HG02678 (cell line): ENCODE results near the gene SPIN1.

Experiments used
- ATAC-seq: cut with Tn5 transposase; IDR thresholded peaks from one replicate; pipeline ENCODE4 v1.9.1; 2021; ENCODE audit warnings: mild to moderate bottlenecking, moderate library complexity; ENCODE audit not compliant: unreplicated experiment

SPIN1 gene

DNA sequence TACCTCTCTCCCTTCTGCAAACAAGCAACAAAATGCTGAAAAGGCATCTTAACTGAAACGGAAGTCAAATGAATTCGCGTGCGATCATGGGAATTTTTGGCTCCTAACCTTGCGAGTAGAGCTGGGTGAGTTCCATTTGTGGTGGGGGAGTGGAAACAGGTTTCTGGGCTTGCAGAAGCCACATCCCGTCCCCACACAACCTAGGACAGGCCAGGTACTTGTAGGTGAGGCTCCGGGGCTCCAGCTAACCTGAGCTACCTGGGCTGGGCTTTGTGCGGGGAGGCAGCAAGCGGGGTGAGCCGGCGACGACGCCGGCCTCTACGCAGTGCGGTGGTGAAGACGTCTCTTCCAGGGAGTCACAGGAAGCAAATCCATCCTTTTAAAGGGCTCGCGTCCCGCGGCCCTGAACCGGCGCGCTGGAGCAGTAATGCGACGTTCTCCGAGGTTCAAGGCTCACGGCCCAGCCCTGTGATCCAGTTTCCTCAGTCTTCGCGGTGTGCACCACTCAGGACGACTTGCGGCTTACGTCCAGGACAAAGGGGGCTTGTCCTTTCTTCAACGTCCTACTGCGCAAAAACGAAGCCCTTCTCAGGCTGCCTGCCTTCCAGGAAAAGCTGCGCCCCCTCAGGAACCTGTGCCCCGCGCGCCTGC is 567 bp upstream of the SPIN1 start:
- ATAC-seq: peak; percentile 4

DNA sequence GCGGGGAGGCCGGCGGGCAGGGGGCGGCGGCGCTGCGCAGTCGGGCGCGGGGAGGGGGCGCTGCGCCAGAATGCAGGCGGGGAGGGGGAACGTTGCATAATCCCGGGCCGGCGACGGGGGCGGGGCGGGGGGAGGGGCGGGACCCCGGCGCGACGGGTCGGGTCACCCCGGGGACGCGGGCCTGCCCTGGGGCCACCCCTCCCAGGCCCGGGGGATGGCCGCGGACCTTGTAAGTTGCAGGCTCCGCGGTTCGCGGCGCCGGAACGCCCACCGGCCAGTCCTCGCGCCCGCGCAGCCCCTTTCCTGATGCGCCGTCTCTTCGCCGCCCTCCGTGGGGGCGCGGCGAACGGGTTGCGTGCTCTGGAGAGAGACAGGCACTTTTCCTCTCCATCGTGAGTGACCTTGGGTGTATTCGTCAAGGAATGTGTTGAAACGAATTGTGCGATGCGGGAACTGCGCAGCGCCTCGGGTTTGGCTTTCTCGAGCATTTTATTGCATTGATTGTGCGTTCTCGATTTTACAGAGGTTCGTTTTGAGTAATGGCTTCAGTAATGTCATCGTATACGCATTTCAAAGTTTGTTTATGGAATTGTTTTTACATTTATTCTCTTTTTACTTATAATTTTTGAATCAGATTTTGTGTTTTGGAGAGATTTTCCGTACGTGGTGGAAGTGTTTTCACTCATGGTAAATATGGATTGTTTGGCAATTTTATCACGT is 802 bp downstream of the SPIN1 start:
- ATAC-seq: peak; percentile 32

DNA sequence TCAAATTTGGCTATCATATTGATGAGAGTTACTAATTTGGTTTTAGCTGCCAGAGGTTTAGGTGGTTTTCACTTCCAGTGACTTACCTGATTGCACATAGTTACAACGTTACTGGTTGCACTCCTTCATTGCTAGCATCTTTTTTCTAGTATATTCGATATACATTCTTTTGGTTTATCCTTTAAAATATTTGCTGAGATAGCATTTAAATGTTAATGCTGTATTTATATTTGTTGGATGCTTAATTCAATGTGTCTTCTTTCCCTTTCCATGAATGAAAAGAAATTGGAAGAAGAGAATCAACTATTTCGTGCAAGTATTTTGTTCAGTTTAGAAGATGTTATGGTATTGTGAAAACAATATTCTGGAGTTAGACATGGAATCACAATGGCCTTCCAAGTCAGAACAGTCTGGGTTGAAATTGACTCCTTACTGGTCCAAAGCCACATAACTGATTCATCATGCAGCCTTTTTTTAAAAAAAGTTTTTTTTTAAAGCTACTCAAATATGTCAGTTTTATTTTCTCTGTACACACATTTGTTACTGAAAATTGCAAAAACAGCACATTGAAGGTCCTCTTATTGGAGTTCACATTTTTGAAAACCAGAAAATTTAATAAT is 2.2 kb downstream of the SPIN1 start:
- no peak for ATAC-seq

DNA sequence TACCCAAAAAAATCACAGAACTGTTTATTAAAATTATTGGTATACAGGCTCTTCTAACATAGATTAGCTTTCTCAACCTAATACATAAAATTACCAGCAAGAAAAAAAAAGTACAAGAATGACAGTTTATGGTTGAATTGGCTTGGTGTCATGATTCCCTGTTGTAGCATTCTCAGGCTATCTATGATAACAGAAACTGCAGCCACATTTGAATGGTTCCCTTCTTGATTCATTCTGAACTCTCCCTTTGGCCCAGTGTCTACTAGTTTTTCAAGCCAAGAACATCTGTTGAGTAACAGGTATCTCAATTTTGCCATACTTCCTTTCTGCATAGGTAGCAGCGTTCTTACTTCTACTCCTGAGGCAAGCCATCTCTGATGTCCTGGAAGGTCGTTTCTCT is 3.0 kb downstream of the SPIN1 start:
- no peak for ATAC-seq

DNA sequence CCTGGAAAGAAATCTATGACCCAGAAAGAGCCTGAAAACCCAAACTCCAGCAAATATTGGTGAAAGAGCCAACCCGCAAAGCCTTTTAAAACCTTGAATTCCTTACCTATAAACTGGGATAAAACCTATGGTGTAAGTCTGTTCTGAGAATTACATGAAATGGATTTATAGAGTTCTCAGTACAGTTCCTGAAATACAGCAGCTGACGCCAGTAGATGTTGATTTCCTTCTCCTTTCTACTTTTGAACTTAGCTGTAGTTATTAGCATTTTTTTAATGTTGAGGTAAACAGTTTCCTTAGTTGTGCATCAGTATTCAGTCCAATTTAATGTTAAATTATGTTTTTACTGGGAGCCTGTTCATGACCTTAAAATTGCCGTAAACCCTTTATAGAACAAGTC is 3.7 kb downstream of the SPIN1 start:
- ATAC-seq: no peak

DNA sequence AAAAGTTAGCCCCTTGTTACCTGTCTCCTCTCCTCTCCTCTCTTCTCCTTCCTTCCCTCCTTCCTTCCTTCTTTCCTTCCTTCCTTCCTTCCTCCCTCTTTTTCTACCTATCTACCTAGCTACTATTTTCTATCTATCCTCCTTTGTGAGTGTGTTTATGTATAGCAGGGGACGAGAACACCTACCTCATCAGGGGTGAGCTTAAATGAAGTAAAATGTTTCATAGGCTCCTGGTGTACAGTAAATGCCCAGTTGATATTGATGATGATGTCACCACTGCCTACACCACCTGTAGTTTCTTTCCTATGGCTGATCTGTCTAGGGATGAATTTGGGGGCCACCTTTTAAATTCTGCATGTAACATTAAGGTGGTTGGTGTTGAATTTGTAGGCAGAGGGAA is 4.3 kb downstream of the SPIN1 start:
- no peak for ATAC-seq

DNA sequence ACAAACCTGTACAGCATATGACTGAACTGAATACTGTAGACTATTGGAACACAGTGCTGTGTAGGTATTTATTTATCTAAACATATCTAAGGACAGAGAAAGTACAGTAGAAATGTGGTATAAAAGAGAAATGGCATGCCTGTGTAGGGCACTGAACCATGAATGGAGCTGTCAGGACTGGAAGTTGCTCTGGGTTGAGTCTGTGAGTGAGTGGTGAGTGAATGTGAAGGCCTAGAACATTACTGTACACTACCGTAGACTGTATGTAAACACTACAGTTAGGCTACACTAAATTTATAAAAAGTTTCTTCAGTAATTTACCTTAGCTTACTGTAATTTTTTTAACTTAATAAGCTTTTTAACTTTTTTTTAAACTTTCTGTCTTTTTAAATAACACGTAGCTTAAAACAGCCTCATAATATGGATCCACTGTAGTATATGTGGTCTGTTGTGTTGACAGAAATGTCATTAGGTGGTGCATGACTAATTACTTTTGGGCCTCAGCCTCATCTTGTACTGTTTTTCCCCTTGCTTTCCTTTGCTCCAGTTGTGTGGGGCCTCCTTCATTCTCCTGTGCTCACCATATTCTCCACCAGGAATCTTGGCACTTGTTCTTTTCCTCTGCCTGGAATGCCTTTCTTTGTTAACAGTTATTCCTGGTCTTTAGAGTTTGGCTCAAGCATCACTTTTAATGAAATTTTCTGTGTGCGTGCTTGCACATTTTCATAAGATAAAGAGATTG is 8.8 kb downstream of the SPIN1 start:
- no peak for ATAC-seq

DNA sequence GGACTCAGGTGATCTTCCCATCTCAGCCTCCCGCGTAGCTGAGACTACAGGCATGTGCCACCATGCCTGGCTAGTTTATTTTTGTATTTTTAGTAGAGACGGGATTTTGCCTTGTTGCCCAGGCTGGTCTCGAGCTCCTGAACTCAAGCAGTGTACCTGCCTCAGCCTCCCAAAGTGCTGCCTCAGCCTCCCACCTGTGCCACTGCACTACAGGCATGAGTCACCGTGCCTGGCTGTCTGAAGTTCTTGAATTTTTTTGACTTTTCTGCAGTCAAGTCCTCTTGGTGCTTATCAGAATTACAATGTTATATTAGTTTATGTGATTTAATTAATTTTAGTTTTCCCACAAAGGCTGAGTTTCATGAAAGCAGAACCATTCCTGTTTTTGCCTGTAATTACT is 9.8 kb downstream of the SPIN1 start:
- ATAC-seq: no peak

DNA sequence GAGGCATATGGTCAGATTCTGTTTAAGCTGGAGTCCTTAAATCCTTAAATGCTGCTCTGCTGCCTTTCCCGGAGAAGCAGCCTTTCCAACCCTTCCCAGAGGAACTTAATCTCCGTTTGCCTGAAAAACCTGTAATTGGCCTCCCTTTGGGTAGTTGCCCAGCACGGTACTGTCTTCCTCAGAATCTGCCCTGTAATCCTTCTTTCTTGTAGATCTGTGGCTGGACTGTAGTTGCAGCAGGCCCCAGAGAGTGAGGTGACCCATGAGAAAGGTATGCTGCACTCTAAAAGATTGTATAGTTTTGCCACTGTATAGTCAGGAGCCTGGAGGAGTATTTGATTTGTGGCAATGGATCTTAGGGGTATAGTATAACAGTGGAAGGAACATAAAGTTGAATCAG is 11.7 kb downstream of the SPIN1 start:
- no peak for ATAC-seq

DNA sequence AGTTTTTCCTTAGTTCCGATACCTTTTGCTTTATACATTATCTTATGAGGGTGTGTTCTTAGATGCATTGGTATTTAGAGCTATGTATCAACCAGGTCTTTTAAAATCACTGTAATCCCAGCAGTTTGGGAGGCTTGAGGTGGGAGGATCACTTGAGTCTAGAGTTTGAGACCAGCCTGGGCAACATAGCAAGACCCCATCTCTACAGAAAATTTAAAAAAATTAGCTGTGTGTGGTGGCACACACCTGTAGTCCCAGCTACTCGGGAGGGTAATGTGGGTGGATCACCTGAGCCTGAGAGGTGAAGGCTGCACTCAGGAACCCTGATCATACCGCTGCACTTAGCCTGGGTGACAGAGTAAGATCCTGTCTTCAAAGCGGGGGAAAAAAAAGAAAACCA is 15.1 kb downstream of the SPIN1 start:
- no peak for ATAC-seq

DNA sequence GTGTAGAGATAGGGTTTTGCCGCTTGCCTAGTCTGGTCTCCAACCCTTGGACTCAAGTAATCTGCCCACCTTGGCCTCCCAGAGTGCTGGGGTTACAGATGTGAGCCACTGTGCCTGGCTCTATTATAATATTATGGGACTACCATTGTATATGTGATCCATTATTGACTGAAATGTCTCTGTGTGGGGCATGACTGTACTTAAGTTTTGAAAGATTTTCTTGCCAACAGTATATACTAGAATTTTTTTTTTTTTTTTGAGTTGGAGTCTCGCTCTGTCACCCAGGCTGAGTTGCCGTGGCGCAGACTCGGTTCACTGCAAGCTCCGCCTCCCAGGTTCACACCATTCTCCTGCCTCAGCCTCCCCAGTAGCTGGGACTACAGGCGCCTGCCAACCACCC is 17.8 kb downstream of the SPIN1 start:
- ATAC-seq: no peak

DNA sequence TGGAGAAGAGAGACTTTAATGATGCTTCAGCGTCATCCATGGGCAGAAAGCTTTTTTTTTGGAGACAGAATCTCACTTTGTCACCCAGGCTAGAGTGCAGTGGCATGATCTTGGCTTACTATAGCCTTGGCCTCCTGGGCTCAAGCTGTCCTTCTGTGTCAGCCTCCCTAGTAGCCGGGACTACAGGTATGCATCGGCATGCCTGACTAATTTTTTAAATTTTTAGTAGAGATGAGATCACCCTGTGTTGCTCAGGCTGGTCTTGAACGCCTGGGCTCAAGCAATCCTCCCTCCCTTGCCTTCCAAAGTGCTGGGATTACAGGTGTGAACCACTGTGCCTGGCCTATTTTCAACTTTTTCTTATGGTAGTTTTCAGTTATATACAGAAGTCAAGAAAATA is 23.2 kb downstream of the SPIN1 start:
- no peak for ATAC-seq

DNA sequence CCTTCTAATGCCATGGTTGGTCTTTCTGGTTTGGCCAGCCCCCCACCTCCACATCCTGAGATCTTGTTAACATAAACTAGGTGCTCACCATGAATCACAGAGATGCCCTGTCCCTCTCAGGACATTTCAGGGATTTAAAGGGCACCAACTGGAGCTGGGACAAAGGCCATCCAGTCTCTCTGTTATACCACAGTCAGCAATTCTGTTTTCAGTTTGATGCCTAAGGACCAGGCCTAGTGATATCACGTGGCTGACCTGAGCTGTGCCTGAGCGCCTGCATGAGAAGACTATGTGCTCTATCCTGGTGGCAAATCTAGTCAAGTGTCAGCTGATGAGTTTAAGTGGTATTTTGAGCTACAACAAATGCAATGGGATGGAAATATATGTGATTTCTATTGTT is 26.1 kb downstream of the SPIN1 start:
- ATAC-seq: no peak

DNA sequence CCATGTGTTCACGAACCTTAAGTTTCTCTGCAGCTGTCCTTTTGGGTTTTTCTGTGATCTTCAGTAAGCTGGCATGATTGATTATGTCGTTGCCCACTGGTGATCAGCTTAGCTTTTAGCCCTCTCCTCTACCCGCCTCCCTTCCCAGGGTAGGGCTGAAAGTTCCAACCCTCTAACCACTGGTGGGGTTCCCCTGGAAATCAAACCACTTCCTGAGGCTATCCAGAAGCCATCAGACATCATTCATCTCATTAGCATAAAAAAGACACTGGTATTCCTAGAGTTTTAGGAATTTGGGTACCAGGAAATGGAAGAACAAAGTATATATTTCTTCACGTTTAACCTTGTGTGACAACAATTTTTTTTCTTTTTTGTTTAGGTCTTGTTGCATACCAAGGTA is 29.8 kb downstream of the SPIN1 start:
- ATAC-seq: no peak

DNA sequence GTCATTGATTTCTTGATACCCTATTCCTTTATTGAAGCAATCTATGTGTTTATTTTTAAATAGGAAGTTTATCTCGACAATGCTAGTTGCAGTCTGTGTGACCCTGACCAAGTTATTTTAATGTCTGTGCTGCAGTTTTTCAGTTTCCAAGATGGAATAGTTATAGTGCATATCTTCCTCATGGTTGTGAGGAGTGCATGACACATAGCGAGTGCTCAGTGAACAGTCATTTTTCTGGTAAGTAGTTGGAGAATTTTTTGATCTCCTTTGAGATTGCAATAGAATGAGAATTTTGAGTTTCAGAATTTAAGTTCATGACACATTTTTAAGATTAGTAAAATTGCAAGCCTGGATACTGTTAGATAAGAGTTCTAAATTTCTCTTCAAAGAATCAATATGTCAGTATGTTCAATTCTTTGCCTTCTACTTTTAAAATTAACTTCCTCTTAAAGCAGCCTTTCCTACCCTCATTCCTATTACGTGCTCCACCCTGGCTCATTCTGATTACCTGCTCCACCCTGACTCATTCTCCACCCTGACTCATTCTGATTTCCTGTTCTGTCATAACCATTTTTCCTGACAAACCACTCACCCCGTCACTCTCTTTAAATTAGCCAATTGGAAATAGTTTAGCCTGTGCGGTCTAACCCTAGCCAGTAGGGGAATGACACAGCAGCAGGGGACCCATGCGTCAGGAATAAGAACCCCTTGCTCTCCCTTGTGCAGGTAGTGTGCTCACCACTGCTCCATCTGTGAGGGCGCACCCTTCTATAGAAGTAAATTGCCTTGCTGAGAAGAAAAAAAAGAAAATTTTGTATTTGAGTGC is 30.7 kb downstream of the SPIN1 start:
- ATAC-seq: no peak

DNA sequence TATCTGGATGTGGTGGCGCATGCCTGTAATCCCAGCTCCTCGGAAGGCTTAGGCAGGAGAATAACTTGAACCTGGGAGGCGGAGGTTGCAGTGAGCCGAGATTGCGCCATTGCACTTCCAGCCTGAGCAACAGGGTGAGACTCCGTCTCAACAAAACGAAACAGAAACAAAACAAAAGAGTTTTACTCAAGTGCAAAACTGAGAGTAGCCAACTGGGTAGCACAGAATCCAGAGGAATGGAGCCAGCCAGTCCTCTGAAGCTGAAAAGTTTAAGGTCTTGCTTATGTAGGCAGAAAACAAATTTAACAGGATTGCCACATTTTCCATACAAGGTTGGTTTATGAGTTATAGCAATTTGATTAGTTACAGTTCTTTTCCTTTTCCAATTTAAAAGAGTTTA is 32.0 kb downstream of the SPIN1 start:
- ATAC-seq: no peak

DNA sequence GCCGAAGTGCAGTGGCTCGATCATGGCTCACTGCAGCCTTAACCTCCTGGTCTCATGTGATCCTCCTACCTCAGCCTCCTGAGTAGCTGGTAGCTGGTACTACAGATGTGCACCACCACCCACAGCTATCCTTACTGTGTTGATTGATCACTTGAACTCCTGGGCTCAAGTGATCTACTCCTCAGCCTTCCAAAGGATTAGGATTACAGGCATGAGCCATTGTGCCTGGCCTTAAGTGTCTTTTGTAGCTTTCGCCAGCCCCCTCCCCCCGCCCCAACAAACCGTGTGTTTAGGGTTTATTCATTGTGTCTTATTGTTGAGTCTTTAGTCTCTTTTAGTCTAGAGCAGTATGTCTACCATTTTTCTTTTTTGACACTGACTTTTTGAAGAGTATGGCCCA is 33.1 kb downstream of the SPIN1 start:
- no peak for ATAC-seq

DNA sequence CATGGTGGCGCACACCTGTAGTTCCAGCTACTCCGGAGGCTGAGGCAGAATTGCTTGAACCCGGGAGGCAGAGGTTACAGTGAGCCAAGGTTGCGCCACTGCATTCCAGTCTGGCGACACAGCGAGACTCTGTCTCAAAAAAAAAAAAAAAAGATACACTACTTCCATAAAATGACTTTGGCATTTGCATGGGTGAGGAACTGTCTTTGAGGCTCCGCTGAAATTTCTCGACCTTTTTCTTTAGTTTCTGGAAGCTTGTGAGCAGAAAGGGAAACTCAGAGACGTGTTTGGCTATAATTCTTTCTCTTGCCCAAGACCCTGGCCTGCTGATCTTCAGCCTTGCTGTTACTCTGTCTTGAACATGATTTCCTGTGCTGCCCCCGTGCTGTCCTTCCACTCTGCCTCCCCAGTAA is 37.3 kb downstream of the SPIN1 start:
- no peak for ATAC-seq

DNA sequence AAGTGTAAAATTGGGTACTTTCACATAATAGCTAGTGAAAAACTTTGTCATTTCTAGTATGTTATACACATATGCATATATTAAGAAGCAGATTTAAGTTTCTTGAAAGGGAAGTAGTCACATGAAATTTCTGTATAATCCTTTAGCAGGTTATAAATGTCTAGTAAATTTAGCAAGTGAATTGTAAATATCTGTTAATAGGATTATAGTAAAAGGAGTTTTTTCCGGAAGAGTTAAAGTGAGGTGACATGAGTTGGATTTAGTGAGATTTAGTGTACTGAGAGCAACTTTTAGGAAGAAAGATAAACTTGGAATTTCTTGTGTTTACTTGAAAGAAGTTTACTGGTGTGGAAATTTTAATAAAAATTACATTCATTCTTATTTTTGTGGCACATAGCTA is 38.4 kb downstream of the SPIN1 start:
- ATAC-seq: no peak

DNA sequence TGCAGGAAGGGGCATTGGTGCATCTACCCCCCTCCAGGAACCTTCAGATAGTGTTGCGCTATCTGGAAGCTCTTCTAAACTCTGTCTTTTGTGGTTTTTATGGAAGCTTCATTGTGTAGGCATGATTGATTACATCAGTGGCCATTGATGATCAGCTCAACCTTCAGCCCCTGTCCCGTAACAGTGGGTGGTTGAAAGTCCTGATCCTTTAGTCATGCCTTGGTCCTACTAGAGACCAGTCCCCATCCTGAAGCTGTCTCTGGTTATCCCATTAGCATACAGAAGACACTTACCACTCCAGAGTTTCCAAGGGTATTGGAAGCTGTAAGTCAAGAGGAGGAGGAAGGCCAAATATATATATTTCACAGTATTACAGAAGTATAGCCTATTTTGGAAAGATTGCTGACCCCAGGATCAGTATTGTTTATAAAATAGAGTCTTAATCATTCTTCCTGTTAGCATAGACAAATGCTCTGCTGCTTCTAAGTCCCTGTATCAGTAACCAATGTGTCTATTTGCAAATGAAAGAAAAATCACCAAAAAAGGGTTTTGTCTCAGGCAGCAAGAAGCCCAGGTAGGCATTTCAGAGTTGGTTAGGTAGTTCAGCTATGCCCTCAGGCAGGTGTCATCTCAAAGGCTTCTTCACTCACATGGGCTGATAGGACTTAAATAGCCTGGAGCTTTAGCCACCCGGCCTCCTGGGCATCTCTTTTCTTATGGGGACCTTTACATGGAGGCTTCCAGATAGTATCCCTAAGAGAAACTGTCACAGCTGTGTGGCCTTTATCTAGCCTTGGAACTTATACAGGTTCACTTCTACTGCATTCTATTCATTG is 41.6 kb downstream of the SPIN1 start:
- no peak for ATAC-seq
